Colonic mucosa (tissue), 4 donors: ENCODE measurements around the gene COL6A3. TPM values are rescaled to one million over a fixed set of nuclear protein-coding genes. Genes with fewer than 3 reads are reported as not detected.
"Not testable (repeated sequence)": the region's sequence is repeated elsewhere in the genome, so short reads cannot be mapped to it uniquely, and the experiment has no call there.

Experiments
- DNase-seq: peaks from one replicate; pipeline ENCODE4 v3.0.0-alpha.2; 2020
- H3K27ac ChIP-seq: fragments of 200-600 bp; one replicate; pipeline ENCODE4 v1.8.0; 2021
- H3K27me3 ChIP-seq: fragments of 200-600 bp; one replicate; pipeline ENCODE4 v1.8.0; 2021
- H3K36me3 ChIP-seq: fragments of 200-600 bp; one replicate; pipeline ENCODE4 v1.8.0; 2021
- H3K4me1 ChIP-seq: fragments of 200-600 bp; one replicate; pipeline ENCODE4 v1.8.0; 2021; ENCODE audit warnings: mild to moderate bottlenecking
- H3K4me3 ChIP-seq: fragments of 200-600 bp; one replicate; pipeline ENCODE4 v1.8.0; 2021
- H3K9ac ChIP-seq, 2 donors: one replicate each; pipeline ENCODE4 v1.7.0; 2013; ENCODE audit warnings: control low read depth in 2 of 2, low read depth in 2 of 2, low read length in 2 of 2
- H3K9me3 ChIP-seq: fragments of 200-600 bp; one replicate; pipeline ENCODE4 v1.8.0; 2021
- intact Hi-C: fragments of 100-400 bp; cut with DNase I; formaldehyde crosslinking; loops from one replicate; pipeline ENCODE4 v1.14.1; 2022
- total RNA-seq, 2 donors: library from RNA; stranded (reverse); fragmentation: NEBNext Ultra II Directional in 1 of 2; extraction: Animal tissue kit (Norgen Biotek cat#: 25700) in 1 of 2; gene quantifications; one replicate each; pipeline ENCODE4 v1.2.1, GENCODE V29; 2021
- TF ChIP-seq, protein P1 (sequence below): fragments of 200-600 bp; IDR thresholded peaks from one replicate; pipeline ENCODE4 v1.8.0; 2022; ENCODE audit warnings: antibody characterized with exemption, mild to moderate bottlenecking
- donor health status: healthy.
- donor health status: DM: no; HTN: no; CAD: no.
- donor health status: DM: no; HTN: no; CAD: no.

The COL6A3 gene
- total RNA-seq, 2 donors from 2014 or later = 28.4 to 80.9 TPM

DNA sequence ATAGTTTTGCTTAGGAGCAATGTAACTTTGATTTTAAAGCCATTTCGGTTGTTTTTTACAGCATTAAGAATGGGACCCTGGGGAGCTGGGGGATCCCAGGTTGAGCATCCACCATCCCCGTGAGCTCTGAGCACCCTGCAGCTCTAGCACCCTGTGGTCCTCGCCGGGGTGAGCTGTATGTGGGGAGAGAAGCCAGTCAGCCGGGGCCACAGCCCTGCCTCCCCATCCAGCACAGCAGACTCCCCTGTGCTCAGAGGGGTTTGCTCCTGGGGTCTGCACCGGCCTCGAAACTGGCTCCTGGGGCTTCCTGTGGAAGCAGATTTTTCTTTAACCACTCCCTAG, 1.3 kb downstream of the COL6A3 start:
- intact Hi-C loops = loop anchor here (5.0 kb wide), 1 partner anchor 250 kb away; no protein-coding TSS in a partner anchor
- no peak for DNase-seq
- peak overlapping the region; percentile 57 for H3K27ac ChIP-seq
- TF ChIP-seq, protein P1, sequence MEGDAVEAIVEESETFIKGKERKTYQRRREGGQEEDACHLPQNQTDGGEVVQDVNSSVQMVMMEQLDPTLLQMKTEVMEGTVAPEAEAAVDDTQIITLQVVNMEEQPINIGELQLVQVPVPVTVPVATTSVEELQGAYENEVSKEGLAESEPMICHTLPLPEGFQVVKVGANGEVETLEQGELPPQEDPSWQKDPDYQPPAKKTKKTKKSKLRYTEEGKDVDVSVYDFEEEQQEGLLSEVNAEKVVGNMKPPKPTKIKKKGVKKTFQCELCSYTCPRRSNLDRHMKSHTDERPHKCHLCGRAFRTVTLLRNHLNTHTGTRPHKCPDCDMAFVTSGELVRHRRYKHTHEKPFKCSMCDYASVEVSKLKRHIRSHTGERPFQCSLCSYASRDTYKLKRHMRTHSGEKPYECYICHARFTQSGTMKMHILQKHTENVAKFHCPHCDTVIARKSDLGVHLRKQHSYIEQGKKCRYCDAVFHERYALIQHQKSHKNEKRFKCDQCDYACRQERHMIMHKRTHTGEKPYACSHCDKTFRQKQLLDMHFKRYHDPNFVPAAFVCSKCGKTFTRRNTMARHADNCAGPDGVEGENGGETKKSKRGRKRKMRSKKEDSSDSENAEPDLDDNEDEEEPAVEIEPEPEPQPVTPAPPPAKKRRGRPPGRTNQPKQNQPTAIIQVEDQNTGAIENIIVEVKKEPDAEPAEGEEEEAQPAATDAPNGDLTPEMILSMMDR = no peak
- H3K9me3 ChIP-seq = no peaks in the 10 kb centered on the region
- peak overlapping the region; percentile 24 for H3K4me3 ChIP-seq
- peak overlapping the region; percentile 30 to 44 for H3K9ac ChIP-seq
- H3K36me3 ChIP-seq = no peaks in the 10 kb centered on the region
- H3K4me1 ChIP-seq = no peaks in the 10 kb centered on the region
- H3K27me3 ChIP-seq = no peaks in the 10 kb centered on the region

DNA sequence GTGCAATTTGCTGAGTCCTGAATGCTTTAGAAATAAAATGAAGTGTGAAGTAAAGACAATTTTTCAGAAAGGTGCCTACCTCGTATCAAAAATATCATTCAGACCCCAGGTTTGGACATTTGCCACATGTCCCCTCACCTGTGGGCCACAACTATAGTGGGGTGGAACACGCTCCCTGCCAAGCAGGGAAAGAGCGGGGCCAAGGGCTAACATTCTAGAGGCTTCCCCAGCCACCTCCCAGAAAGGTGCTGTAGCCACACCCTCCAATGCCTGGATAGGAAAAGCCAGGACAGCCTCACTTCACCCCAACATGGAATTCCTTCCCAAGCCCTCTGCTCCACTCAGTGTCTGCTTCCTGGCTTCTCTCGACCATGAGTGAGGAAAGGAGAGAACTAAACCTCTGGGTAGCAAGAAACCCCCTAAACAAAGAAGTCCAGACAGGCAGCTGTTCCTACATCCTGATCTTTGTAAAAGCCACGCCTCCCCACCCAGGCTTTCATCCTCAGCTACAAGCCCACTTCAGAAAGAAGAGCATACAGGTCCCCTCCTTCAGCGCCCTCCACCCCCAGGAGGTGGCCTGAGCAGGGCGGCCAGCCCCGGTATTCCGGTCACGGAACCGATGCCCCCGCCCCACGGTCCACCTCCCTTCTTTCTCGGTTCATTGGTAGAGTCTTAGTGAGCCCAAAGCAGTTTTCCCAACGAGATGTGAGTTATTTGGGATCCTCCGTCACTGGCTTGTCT, 2.1 kb downstream of the COL6A3 start:
- no peaks in the 10 kb centered on the region for H3K27me3 ChIP-seq
- H3K4me1 ChIP-seq = no peaks in the 10 kb centered on the region
- intact Hi-C loops = loop anchor here (5.0 kb wide), 1 partner anchor 250 kb away; no protein-coding TSS in a partner anchor
- no peaks in the 10 kb centered on the region for H3K9me3 ChIP-seq
- H3K36me3 ChIP-seq = no peaks in the 10 kb centered on the region
- peak overlapping the region; percentile 57 for H3K27ac ChIP-seq
- no peak for DNase-seq
- H3K4me3 ChIP-seq = peak overlapping the region; percentile 24
- peak overlapping the region; percentile 30 to 65 for H3K9ac ChIP-seq
- TF ChIP-seq, protein P1 = no peak

DNA sequence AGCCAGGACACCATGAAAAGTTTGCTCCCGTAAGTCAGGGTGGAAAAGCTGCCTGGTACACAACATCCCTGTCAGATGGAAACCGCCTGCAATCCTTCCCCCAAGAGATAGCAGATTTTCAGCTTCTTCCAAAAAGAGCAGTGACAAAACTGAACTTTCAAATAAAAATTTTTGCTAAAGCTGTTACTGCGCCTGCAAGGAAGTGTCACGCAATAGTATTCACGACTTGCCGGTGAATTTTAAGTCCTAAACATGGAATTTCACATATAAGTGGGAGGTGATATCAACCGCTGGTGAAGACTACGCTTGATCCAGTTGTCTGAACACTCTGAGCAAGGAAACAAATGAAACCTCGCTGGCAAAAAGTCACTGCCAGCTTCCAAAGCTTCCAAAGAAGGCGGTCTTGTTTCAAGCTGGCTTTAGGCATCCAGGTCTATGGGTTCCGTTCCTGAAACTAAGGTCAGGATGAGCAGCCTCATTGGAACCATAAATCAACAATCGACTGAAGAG, 2.8 kb downstream of the COL6A3 start:
- Histone ChIP-seq H3K27ac (peak overlapping the region; percentile 57), H3K36me3 (no peaks in the 10 kb centered on the region), H3K9ac (peak overlapping the region in 1 of 2 donors; percentile 21), H3K9me3 (no peaks in the 10 kb centered on the region), H3K4me3 (peak overlapping the region; percentile 24), H3K27me3 (no peaks in the 10 kb centered on the region), H3K4me1 (no peaks in the 10 kb centered on the region)
- TF ChIP-seq, protein P1 = no peak
- intact Hi-C loops = loop anchor here (5.0 kb wide), 1 partner anchor 249 kb away; no protein-coding TSS in a partner anchor
- DNase-seq = no peak

DNA sequence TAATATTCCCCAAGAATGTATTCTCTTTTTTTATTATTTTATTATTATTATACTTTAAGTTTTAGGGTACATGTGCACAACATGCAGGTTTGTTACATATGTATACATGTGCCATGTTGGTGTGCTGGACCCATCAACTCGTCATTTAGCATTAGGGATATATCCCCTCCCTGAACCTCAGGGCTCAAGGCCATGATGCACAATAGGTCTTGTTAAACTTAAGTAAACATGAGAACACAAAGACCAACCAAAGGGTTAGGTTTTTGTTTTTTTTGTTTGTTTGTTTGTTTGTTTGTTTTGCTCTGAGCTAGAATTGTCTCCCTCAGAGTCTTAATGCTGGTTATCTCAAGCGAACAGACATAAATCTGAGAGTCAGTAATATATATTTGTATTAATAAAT, 4.7 kb downstream of the COL6A3 start:
- intact Hi-C loops, H3K9ac ChIP-seq, H3K36me3 ChIP-seq, H3K4me3 ChIP-seq, H3K27me3 ChIP-seq, H3K9me3 ChIP-seq, H3K4me1 ChIP-seq, DNase-seq: not testable (repeated sequence)
- peak overlapping the region; percentile 42 for H3K27ac ChIP-seq

DNA sequence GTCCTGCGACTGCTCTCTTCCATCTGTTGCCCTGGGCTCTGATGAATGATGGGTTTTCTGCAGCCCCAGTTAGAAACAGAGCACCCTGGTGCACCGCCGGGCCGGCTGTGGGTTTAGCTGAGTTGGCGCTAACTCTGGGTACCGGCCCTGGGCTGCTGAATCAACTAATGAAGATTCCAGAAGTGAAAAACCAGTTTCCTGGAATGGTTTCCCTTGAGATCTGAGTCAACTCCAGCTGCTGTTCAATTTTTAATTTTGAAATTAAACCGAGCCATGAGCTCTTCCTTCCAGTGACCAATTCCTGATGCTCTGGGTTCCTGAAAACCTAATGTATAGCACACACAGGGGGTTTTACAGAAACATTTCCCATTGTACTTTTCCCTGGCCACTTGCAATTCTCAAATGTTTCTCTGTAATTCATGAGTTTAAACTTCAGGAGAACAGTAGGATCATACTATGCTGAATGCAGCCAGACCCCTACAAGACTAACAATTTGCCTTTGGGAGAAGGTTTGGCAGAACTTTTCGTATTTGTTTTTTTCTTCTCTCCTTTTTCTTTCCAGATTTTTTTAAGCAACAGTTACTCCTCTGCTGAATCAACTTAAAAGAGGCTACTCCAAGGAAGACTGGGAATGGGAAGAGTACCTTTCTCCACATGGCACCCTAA, 5.5 kb downstream of the COL6A3 start:
- intact Hi-C loops = no loop called here
- Histone ChIP-seq H3K27me3 (no peaks in the 10 kb centered on the region), H3K36me3 (no peaks in the 10 kb centered on the region), H3K4me3 (no peak overlapping the region), H3K27ac (peak overlapping the region; percentile 42), H3K9ac (no peak overlapping the region), H3K9me3 (no peaks in the 10 kb centered on the region), H3K4me1 (no peaks in the 10 kb centered on the region)
- TF ChIP-seq, protein P1 = no peak
- DNase-seq = no peak
